WTC11 (cell line): ENCODE data around the gene PCDHB3. TPM values are rescaled to one million over a fixed set of nuclear protein-coding genes. Genes with fewer than 3 reads are reported as not detected.

Source experiments
- ATAC-seq: fragments of 200-7000 bp; cut with Tn5 transposase; 2 replicates; pipeline ENCODE4 v1.10.0; 2021; ENCODE audit warnings: mild to moderate bottlenecking, moderate library complexity
- CTCF ChIA-PET: fragments of 300-600 bp; sonication (Branson Sonifier 250); formaldehyde crosslinking; loops from one replicate; lab custom pipeline; 2021; ENCODE audit warnings: antibody characterized with exemption; lab: Charles Lee
- POLR2A ChIA-PET: fragments of 350-600 bp; sonication (Branson Sonifier 250); formaldehyde crosslinking; loops from one replicate; lab custom pipeline; 2021; ENCODE audit warnings: antibody characterized with exemption; lab: Charles Lee
- DNase-seq: peaks from one replicate; pipeline ENCODE4 v3.0.0; 2021; ENCODE audit warnings: low spot score
- H3K27ac Mint-ChIP-seq: 2 replicates; pipeline ENCODE4 v1.8.0; 2021; ENCODE audit warnings: mixed read lengths
- H3K27me3 Mint-ChIP-seq: 2 replicates; pipeline ENCODE4 v1.8.0; 2021; ENCODE audit warnings: low read depth, mild to moderate bottlenecking, moderate library complexity, mixed read lengths
- H3K36me3 Mint-ChIP-seq: 2 replicates; pipeline ENCODE4 v1.8.0; 2021; ENCODE audit warnings: mixed read lengths
- H3K4me1 Mint-ChIP-seq: 2 replicates; pipeline ENCODE4 v1.8.0; 2022; ENCODE audit warnings: mixed read lengths
- H3K4me3 Mint-ChIP-seq: 2 replicates; pipeline ENCODE4 v1.8.0; 2021; ENCODE audit warnings: mild to moderate bottlenecking, moderate library complexity, mixed read lengths
- H3K9me3 Mint-ChIP-seq: 2 replicates; pipeline ENCODE4 v1.8.0; 2021; ENCODE audit warnings: mixed read lengths
- ESRRA ChIP-seq: sonication (generic); formaldehyde crosslinking; IDR thresholded peaks from 2 replicates; pipeline ENCODE4 v1.8.1; 2022; ENCODE audit warnings: mild to moderate bottlenecking, missing genetic modification reagents, borderline replicate concordance
- GABPB1 ChIP-seq: sonication (generic); formaldehyde crosslinking; IDR thresholded peaks from 2 replicates; pipeline ENCODE4 v1.8.1; 2023; ENCODE audit warnings: mild to moderate bottlenecking, missing genetic modification reagents
- GRHL2 ChIP-seq: fragments of 250-450 bp; sonication (Bioruptor Pico); IDR thresholded peaks from 2 replicates; pipeline ENCODE4 v1.8.0; 2022; ENCODE audit warnings: mild to moderate bottlenecking, moderate library complexity; ENCODE audit not compliant: insufficient replicate concordance, severe bottlenecking
- GTF2I ChIP-seq: fragments of 250-450 bp; sonication (Bioruptor Pico); conservative IDR thresholded peaks from 2 replicates; pipeline ENCODE4 v1.4.0; 2021; ENCODE audit warnings: mild to moderate bottlenecking
- MYBL2 ChIP-seq: sonication (generic); formaldehyde crosslinking; IDR thresholded peaks from 2 replicates; pipeline ENCODE4 v1.8.1; 2023; ENCODE audit warnings: mild to moderate bottlenecking, moderate library complexity, missing genetic modification reagents
- NFATC4 ChIP-seq: fragments of 250-450 bp; sonication (Bioruptor Pico); IDR thresholded peaks from 2 replicates; pipeline ENCODE4 v1.9.0; 2021; ENCODE audit warnings: mild to moderate bottlenecking
- NR1H2 ChIP-seq: sonication (generic); formaldehyde crosslinking; IDR thresholded peaks from 2 replicates; pipeline ENCODE4 v1.9.0; 2021; ENCODE audit warnings: mild to moderate bottlenecking, moderate library complexity, missing genetic modification reagents
- RELA ChIP-seq: sonication (generic); formaldehyde crosslinking; IDR thresholded peaks from 2 replicates; pipeline ENCODE4 v1.8.1; 2022; ENCODE audit warnings: missing genetic modification reagents, mild to moderate bottlenecking, borderline replicate concordance
- RORB ChIP-seq: fragments of 250-450 bp; sonication (Bioruptor Pico); IDR thresholded peaks from 2 replicates; pipeline ENCODE4 v1.9.0; 2021; ENCODE audit warnings: mild to moderate bottlenecking
- SMAD3 ChIP-seq: sonication (generic); formaldehyde crosslinking; IDR thresholded peaks from 2 replicates; pipeline ENCODE4 v1.8.0; 2022; ENCODE audit warnings: missing genetic modification reagents, mild to moderate bottlenecking, borderline replicate concordance
- SOX15 ChIP-seq: fragments of 250-450 bp; sonication (Bioruptor Pico); IDR thresholded peaks from 2 replicates; pipeline ENCODE4 v1.9.0; 2021; ENCODE audit warnings: mild to moderate bottlenecking
- SP1 ChIP-seq: sonication (generic); formaldehyde crosslinking; conservative IDR thresholded peaks from 2 replicates; pipeline ENCODE4 v1.8.1; 2022; ENCODE audit warnings: missing genetic modification reagents
- STAT6 ChIP-seq: sonication (generic); formaldehyde crosslinking; conservative IDR thresholded peaks from 2 replicates; pipeline ENCODE4 v1.8.1; 2023; ENCODE audit warnings: mild to moderate bottlenecking, low read depth, missing genetic modification reagents, moderate library complexity
- TEAD4 ChIP-seq: sonication (generic); formaldehyde crosslinking; IDR thresholded peaks from 2 replicates; pipeline ENCODE4 v1.8.0; 2022; ENCODE audit warnings: mild to moderate bottlenecking, missing genetic modification reagents
- TP53 ChIP-seq: sonication (generic); formaldehyde crosslinking; IDR thresholded peaks from 2 replicates; pipeline ENCODE4 v1.8.1; 2023; ENCODE audit warnings: mild to moderate bottlenecking, missing genetic modification reagents
- ZBTB43 ChIP-seq: sonication (generic); formaldehyde crosslinking; IDR thresholded peaks from 2 replicates; pipeline ENCODE4 v1.8.1; 2023; ENCODE audit warnings: mild to moderate bottlenecking, missing genetic modification reagents
- ZNF121 ChIP-seq: sonication (generic); formaldehyde crosslinking; IDR thresholded peaks from 2 replicates; pipeline ENCODE4 v1.8.0; 2023; ENCODE audit warnings: missing genetic modification reagents
- ZNF317 ChIP-seq: sonication (generic); formaldehyde crosslinking; IDR thresholded peaks from 2 replicates; pipeline ENCODE4 v1.8.1; 2023; ENCODE audit warnings: low read depth, mild to moderate bottlenecking, moderate library complexity, missing genetic modification reagents, borderline replicate concordance
- ZNF396 ChIP-seq: fragments of 250-450 bp; sonication (Bioruptor Pico); IDR thresholded peaks from 2 replicates; pipeline ENCODE4 v1.8.0; 2021; ENCODE audit warnings: mild to moderate bottlenecking, moderate library complexity, borderline replicate concordance
- ZNF671 ChIP-seq: fragments of 250-450 bp; sonication (Bioruptor Pico); IDR thresholded peaks from 2 replicates; pipeline ENCODE4 v1.8.0; 2021; ENCODE audit warnings: mild to moderate bottlenecking
- total RNA-seq: library from RNA; stranded (reverse); gene quantifications from 3 replicates; pipeline ENCODE4 v1.2.3, GENCODE V29; 2021
- TF ChIP-seq, protein P1 (sequence below): sonication (generic); formaldehyde crosslinking; IDR thresholded peaks from 2 replicates; pipeline ENCODE4 v1.8.1; 2022; ENCODE audit warnings: mild to moderate bottlenecking, moderate library complexity, missing genetic modification reagents
- TF ChIP-seq, protein P2 (sequence below): sonication (generic); formaldehyde crosslinking; IDR thresholded peaks from 2 replicates; pipeline ENCODE4 v1.8.0; 2023; ENCODE audit warnings: missing genetic modification reagents
- TF ChIP-seq, protein P3 (sequence below): sonication (generic); formaldehyde crosslinking; IDR thresholded peaks from 2 replicates; pipeline ENCODE4 v1.8.0; 2022; ENCODE audit warnings: mild to moderate bottlenecking, missing genetic modification reagents
- TF ChIP-seq, protein P4 (sequence below): fragments of 200-600 bp; IDR thresholded peaks from 2 replicates; pipeline ENCODE4 v1.8.0; 2022; ENCODE audit warnings: antibody characterized with exemption

PCDHB3 gene
- total RNA-seq, 1 experiment from 2014 or later: 6.4 TPM

DNA sequence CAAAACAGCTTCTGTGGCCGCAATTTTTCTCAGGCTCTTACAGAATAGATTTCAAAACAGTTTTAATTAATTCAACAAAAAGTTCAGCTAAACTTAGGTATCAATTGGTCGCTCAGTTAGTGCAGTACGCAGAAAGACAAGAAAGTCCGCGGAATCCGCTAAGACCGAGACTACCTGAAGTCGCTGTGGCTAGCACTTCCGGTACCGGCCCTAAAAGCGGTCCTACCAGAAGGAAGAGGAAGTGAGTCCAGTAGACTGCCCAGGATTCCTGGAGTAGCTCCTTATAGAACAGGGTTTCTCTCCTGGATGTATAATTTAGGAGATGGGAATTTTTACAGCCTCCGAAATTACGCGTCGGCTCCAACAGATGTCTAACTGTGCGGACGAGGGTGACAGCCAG, 22.4 kb upstream of the PCDHB3 start (continued):
- TF ChIP-seq ZNF671 (CRISPR knock-in tag): no peak
- TF ChIP-seq ZNF317 (CRISPR knock-in tag): no peak
- TF ChIP-seq ESRRA (CRISPR knock-in tag): no peak
- TF ChIP-seq, protein P1, sequence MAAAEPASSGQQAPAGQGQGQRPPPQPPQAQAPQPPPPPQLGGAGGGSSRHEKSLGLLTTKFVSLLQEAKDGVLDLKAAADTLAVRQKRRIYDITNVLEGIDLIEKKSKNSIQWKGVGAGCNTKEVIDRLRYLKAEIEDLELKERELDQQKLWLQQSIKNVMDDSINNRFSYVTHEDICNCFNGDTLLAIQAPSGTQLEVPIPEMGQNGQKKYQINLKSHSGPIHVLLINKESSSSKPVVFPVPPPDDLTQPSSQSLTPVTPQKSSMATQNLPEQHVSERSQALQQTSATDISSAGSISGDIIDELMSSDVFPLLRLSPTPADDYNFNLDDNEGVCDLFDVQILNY (CRISPR knock-in tag): no peak
- TF ChIP-seq TEAD4 (CRISPR knock-in tag): no peak
- TF ChIP-seq, protein P2, sequence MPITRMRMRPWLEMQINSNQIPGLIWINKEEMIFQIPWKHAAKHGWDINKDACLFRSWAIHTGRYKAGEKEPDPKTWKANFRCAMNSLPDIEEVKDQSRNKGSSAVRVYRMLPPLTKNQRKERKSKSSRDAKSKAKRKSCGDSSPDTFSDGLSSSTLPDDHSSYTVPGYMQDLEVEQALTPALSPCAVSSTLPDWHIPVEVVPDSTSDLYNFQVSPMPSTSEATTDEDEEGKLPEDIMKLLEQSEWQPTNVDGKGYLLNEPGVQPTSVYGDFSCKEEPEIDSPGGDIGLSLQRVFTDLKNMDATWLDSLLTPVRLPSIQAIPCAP (CRISPR knock-in tag): no peak
- no peak for TF ChIP-seq GTF2I
- TF ChIP-seq, protein P3, sequence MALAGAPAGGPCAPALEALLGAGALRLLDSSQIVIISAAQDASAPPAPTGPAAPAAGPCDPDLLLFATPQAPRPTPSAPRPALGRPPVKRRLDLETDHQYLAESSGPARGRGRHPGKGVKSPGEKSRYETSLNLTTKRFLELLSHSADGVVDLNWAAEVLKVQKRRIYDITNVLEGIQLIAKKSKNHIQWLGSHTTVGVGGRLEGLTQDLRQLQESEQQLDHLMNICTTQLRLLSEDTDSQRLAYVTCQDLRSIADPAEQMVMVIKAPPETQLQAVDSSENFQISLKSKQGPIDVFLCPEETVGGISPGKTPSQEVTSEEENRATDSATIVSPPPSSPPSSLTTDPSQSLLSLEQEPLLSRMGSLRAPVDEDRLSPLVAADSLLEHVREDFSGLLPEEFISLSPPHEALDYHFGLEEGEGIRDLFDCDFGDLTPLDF (CRISPR knock-in tag): no peak
- no peak for TF ChIP-seq SMAD3 (CRISPR knock-in tag)
- no peak for TF ChIP-seq RELA

GRCh38 chr5:141082228-141082627, 18.0 kb upstream of the PCDHB3 start:
- Mint-ChIP-seq H3K27ac (no peak overlapping the region), H3K4me3 (no peak overlapping the region), H3K9me3 (no peaks in the 10 kb centered on the region), H3K4me1 (peaks cover 16% of the 10 kb centered on the region), H3K36me3 (no peaks in the 10 kb centered on the region), H3K27me3 (no peaks in the 10 kb centered on the region; the same call in none of the 2 replicates)
- POLR2A ChIA-PET: no interaction called here
- no peak for ATAC-seq
- CTCF ChIA-PET: interaction anchor here (0.6 to 1.2 kb wide), 9 partner anchors 12 to 275 kb away, joined by 3 to 5 read pairs (median 3); partner anchors contain the start of genes PCDHB14, PCDHB2 and PCDHB4
- TF ChIP-seq, protein P3 (CRISPR knock-in tag): no peak
- no peak for TF ChIP-seq ZNF121 (CRISPR knock-in tag)
- no peak for TF ChIP-seq MYBL2 (CRISPR knock-in tag)
- no peak for TF ChIP-seq GRHL2 (CRISPR knock-in tag)
- TF ChIP-seq NR1H2 (CRISPR knock-in tag): no peak
- no peak for TF ChIP-seq NFATC4
- no peak for TF ChIP-seq ZBTB43 (CRISPR knock-in tag)
- no peak for DNase-seq

DNA sequence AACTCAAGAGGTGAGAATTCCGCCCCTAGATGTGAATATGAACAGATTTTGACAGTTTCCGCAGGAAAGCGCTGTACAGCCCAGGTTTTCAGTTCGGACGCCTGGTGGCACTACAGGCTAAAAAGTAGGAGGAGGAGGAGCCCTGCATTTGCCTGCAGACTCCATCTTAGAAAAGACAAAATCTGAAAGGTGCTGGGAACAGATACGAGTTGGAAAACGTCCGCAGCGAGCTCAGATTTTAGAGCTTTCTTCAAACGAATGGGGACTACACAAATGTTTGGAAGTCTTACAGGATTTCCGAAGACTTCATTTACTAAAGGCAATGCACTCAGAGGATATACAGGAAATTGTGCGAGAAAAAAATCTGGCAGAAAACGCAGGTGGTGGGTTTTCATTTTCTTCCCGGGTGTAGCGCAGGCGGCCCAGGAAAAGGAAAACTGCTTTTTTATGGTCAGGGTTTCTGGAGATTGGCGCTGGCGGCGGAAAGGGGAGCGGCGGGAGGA, 15.7 kb upstream of the PCDHB3 start:
- ChIA-PET POLR2A (no interaction called here), CTCF (interaction anchor here (0.6 to 1.0 kb wide), 12 partner anchors 10 to 243 kb away, joined by 3 to 17 read pairs (median 3); partner anchors contain the start of genes PCDHB16, PCDHB2, PCDHB4 and PCDHB5)
- H3K27me3 Mint-ChIP-seq: no peaks in the 10 kb centered on the region; the same call in none of the 2 replicates
- no peaks in the 10 kb centered on the region for H3K36me3 Mint-ChIP-seq
- peak overlapping the region; percentile 90 for H3K4me3 Mint-ChIP-seq
- no peaks in the 10 kb centered on the region for H3K9me3 Mint-ChIP-seq
- ATAC-seq (peak; percentile 99), DNase-seq (peak; percentile 68)
- peaks cover 16% of the 10 kb centered on the region for H3K4me1 Mint-ChIP-seq
- peak overlapping the region; percentile 97 for H3K27ac Mint-ChIP-seq
- TF ChIP-seq TP53 (CRISPR knock-in tag): no peak
- no peak for TF ChIP-seq GABPB1 (CRISPR knock-in tag)
- no peak for TF ChIP-seq SP1 (CRISPR knock-in tag)
- no peak for TF ChIP-seq SOX15 (CRISPR knock-in tag)
- TF ChIP-seq, protein P2 (CRISPR knock-in tag): no peak
- TF ChIP-seq, protein P4, sequence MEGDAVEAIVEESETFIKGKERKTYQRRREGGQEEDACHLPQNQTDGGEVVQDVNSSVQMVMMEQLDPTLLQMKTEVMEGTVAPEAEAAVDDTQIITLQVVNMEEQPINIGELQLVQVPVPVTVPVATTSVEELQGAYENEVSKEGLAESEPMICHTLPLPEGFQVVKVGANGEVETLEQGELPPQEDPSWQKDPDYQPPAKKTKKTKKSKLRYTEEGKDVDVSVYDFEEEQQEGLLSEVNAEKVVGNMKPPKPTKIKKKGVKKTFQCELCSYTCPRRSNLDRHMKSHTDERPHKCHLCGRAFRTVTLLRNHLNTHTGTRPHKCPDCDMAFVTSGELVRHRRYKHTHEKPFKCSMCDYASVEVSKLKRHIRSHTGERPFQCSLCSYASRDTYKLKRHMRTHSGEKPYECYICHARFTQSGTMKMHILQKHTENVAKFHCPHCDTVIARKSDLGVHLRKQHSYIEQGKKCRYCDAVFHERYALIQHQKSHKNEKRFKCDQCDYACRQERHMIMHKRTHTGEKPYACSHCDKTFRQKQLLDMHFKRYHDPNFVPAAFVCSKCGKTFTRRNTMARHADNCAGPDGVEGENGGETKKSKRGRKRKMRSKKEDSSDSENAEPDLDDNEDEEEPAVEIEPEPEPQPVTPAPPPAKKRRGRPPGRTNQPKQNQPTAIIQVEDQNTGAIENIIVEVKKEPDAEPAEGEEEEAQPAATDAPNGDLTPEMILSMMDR: no peak
- TF ChIP-seq RORB (CRISPR knock-in tag): no peak
- TF ChIP-seq STAT6: no peak
- TF ChIP-seq ZNF396: no peak
